AG04450 (cell line): ENCODE measurements around the gene PEX3. TPM values are rescaled to one million over a fixed set of nuclear protein-coding genes. Genes with fewer than 3 reads are reported as not detected.

Source experiments
- CTCF ChIA-PET: fragments of 300-600, 350-600 bp; formaldehyde crosslinking; extraction: SDS; loops from one replicate; lab custom pipeline; 2022; ENCODE audit warnings: antibody characterized with exemption, inconsistent platforms; lab: Charles Lee
- POLR2A ChIA-PET: fragments of 350-600 bp; formaldehyde crosslinking; extraction: SDS; loops from one replicate; lab custom pipeline; 2021; ENCODE audit warnings: antibody characterized with exemption, inconsistent platforms; lab: Yijun Ruan, JAX
- DNase-seq: peaks from one replicate; pipeline ENCODE4 v3.0.0-alpha.2; 2011; ENCODE audit warnings: low read depth, low spot score
- H3K27ac ChIP-seq: one replicate; pipeline ENCODE4 v1.5.1; 2012; ENCODE audit warnings: low read depth, low read length, control low read depth
- H3K27me3 ChIP-seq: one replicate; pipeline ENCODE4 v1.6.0; 2012; ENCODE audit warnings: low read length; ENCODE audit not compliant: control insufficient read depth, insufficient read depth
- H3K4me3 ChIP-seq: 2 replicates; pipeline ENCODE4 v1.5.1; 2011; ENCODE audit warnings: mild to moderate bottlenecking, low read depth, low read length, control low read depth
- H3K9me3 ChIP-seq: 2 replicates; pipeline ENCODE4 v1.5.1; 2012; ENCODE audit warnings: low read length; ENCODE audit not compliant: control insufficient read depth, insufficient read depth
- polyA plus RNA-seq: library from polyadenylated mRNA; depleted of rRNA; stranded (reverse); fragments of >200 nt; gene quantifications from 2 replicates; pipeline ENCODE4 v1.2.3, GENCODE V29; 2011
- TF ChIP-seq, protein P1 (sequence below): IDR thresholded peaks from 2 replicates; pipeline ENCODE4 v1.5.1; 2011; ENCODE audit warnings: low read depth, low read length, control low read depth, inconsistent platforms

Gene PEX3
- polyA plus RNA-seq, 1 experiment = 30.9 TPM

GRCh38 chr6:143504369-143504768, 53.8 kb downstream of the PEX3 start:
- H3K9me3 ChIP-seq = no peaks in the 10 kb centered on the region
- POLR2A ChIA-PET = no interaction called here
- H3K27me3 ChIP-seq = no peaks in the 10 kb centered on the region
- TF ChIP-seq, protein P1, sequence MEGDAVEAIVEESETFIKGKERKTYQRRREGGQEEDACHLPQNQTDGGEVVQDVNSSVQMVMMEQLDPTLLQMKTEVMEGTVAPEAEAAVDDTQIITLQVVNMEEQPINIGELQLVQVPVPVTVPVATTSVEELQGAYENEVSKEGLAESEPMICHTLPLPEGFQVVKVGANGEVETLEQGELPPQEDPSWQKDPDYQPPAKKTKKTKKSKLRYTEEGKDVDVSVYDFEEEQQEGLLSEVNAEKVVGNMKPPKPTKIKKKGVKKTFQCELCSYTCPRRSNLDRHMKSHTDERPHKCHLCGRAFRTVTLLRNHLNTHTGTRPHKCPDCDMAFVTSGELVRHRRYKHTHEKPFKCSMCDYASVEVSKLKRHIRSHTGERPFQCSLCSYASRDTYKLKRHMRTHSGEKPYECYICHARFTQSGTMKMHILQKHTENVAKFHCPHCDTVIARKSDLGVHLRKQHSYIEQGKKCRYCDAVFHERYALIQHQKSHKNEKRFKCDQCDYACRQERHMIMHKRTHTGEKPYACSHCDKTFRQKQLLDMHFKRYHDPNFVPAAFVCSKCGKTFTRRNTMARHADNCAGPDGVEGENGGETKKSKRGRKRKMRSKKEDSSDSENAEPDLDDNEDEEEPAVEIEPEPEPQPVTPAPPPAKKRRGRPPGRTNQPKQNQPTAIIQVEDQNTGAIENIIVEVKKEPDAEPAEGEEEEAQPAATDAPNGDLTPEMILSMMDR = no peak
- no peak overlapping the region for H3K4me3 ChIP-seq
- CTCF ChIA-PET = interaction anchor here (1.0 kb wide), 1 partner anchor 1030 kb away, joined by 3 read pairs; no protein-coding TSS in a partner anchor
- DNase-seq = no peak
- no peak overlapping the region for H3K27ac ChIP-seq

- ChIA-PET POLR2A (no interaction called here), CTCF (interaction anchor here (1.0 kb wide), 1 partner anchor 1030 kb away, joined by 3 read pairs; no protein-coding TSS in a partner anchor)
- Histone ChIP-seq H3K4me3 (no peak overlapping the region), H3K27me3 (no peaks in the 10 kb centered on the region), H3K9me3 (no peaks in the 10 kb centered on the region), H3K27ac (no peak overlapping the region)
- TF ChIP-seq, protein P1 = no peak
- no peak for DNase-seq
Observed at GRCh38 chr6:143505111-143505510, 54.5 kb downstream of the PEX3 start.

GRCh38 chr6:143505537-143505936, 54.9 kb downstream of the PEX3 start:
- CTCF ChIA-PET = interaction anchor here (1.0 kb wide), 1 partner anchor 1031 kb away, joined by 3 read pairs; no protein-coding TSS in a partner anchor
- Histone ChIP-seq H3K4me3 (no peak overlapping the region), H3K27me3 (no peaks in the 10 kb centered on the region), H3K27ac (no peak overlapping the region), H3K9me3 (no peaks in the 10 kb centered on the region)
- TF ChIP-seq, protein P1 = no peak
- no peak for DNase-seq
- POLR2A ChIA-PET = no interaction called here

DNA sequence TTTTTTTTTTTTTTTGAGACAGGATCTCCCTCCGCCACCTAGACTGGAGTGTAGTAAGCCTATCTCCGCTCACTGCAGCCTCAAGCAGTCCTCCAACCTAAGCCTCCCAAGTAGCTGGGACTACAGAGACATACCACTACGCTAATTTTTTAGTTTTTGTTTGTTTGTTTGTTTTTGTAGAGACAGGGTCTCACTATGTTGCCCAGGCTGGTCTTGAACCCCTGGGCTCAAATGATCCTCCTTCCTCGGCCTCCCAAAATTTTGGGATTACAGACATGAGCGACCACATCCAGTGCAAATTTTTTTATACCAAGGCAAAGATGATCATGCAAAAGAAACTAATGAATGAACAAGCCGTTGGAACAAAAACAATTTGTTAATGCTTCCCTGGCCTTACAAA, 55.6 kb downstream of the PEX3 start:
- DNase-seq = no peak
- no peaks in the 10 kb centered on the region; the same call in 1 of the 2 replicates for H3K9me3 ChIP-seq
- H3K4me3 ChIP-seq = no peak overlapping the region
- POLR2A ChIA-PET = no interaction called here
- no peaks in the 10 kb centered on the region for H3K27me3 ChIP-seq
- CTCF ChIA-PET = no interaction called here
- H3K27ac ChIP-seq = no peak overlapping the region
- TF ChIP-seq, protein P1 = no peak

DNA sequence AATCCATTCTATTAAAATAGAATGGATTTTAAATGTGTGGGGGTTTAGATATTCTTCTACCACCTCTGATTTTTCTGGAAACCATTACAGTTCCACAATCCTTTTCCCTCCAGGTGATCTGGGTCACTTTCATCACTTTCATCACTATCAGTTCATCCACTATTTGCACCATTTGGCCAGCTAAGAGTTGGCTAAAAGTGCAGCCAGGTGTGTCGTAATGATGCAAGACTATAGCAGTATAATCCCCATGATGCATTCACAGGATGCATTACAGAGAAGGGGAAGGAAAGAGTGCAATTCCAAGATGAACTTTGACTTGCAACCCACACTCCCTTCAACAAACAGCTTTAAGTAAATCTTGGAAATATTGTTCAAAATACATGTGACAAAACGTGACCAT, 56.0 kb downstream of the PEX3 start:
- POLR2A ChIA-PET = no interaction called here
- CTCF ChIA-PET = no interaction called here

More for the DNA sequence above, 56.0 kb downstream of the PEX3 start:
- Histone ChIP-seq H3K4me3 (no peak overlapping the region), H3K27me3 (no peaks in the 10 kb centered on the region), H3K9me3 (no peaks in the 10 kb centered on the region; the same call in 1 of the 2 replicates), H3K27ac (no peak overlapping the region)
- TF ChIP-seq, protein P1 = no peak
- DNase-seq = no peak
